ENCODE data around the gene COL10A1.

COL10A1 gene

DNA sequence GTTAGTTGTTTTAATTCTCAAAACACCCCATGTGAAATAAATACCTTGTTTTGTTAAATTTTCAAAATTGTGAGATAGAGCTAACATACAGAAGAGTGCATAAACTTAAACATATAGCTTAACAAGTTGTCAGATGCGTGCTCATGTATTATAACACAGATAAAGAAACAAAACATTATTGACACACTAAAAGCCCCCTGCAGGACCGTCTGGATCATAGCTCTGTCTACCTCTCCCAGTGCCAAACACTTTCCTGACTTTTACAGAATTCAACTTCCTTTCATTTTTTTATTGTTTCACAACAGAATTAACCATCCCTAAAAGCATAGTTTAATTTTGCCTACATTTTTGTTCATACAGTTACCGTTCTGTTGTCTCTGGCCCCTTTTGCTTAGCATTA lies 47.4 kb downstream of the COL10A1 start:
- no peak for DNase-seq

DNA sequence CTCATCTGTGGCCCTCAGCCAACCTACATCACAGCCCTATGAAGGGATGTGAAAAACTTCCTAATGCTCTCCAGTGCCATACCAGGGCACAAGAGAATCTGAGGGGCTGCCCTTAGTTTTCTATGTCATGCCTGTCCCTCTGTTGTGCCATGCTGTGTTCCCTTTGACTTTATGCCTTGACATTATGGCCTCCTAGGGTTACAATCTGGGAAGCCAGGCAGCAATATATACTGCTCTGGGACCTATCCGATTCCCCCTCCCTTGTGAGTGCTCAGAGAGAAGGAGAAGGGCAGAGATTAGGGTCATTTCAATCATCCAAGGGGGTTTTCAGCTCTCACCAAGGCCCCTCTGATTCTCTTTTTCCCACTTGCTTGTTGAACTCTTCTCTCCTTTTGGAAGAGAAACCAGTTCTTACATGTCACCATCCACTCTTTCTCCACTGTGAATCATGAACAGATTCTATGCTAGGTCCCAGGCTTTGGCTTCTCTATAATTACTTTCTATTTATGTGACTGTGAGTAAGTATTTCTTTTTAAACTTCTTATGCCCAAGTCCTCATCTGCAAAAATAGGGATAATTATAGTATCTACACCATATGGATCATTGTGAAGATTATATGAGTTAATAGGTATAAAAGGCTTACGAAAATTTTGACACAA lies 51.1 kb downstream of the COL10A1 start:
- no peak for DNase-seq

DNA sequence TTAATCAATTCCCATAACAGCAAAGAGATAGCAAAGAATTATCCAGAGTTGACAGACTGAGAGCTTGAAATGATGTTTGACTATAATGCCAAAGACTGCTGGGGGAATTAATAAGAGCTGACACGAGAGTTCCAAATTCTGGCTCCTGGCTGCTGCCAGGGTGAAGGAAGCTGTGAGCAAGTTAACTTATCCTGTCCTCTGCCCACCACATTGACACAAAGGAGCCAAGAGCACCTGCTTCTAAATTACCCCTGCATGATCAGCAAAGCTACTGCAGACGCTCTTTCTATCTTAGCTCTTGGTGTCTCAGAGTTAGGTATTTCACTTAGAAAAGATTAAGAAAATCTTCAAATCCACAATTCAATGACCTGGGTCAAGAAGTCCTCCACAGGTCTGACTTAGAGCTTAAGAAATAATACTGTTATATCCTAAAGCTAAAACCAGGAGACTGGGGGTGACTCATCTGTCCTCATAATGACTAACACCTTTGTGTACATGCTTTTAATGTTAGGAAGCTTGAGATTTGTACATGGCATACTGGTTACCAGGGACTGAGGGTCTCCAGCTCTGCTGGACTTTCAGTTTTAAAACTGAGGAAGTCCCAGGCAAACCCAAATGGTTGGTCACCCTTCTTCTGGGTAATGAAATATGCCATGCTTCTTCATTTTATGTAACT lies 52.0 kb downstream of the COL10A1 start:
- DNase-seq, result no peak

DNA sequence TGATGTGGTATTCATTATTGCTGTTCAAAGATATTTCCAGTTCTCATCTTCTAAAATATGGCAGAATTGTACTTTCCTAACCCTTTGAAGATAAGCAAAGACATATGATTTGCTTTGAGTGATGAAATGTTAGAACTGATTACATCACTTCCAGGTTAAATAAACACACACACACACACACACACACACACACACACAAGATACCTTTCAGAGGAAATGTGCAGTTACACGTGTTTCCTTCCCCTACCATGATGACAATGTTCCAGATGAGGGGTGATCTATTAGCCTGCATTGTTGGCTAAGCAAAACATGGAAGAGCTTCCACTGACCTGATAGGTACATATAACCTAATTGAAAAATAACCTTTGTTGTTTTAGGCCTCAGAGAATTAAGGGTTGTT lies 53.6 kb downstream of the COL10A1 start:
- no peak for DNase-seq

DNA sequence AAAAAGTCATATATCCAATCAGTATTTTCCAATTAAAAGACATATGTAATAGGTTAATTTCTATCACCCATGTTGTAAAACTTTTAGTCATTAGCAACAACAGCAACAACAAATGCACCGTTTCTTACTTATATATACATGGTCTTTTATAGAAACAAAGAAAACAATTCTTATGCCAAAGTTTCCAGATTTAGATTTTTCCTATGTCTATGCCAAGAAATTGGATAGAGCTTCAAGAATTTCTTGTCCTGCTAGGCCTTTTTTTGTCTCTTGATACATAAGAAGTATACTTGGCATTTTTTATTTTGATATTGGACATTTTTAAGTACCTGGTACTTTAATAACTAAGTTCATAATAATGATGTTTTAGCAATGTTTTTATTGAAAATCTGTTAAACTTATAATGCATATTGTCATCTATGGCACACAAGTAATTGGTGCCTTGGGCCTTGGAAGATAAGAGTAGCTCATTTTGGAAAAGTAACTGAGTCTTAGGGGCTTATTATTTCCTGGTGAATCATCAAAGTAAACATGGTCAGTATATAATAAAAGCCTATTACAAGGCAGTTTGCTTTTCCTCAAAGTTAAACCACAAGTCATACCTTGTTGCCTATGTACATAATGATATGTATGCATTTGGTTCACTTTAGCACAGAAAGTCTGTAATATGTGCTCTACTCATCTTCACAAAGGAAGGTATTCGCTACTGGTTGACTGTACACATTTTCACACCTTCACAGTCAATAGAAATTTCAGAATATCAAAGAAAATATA lies 55.1 kb downstream of the COL10A1 start:
- no peak for DNase-seq

DNA sequence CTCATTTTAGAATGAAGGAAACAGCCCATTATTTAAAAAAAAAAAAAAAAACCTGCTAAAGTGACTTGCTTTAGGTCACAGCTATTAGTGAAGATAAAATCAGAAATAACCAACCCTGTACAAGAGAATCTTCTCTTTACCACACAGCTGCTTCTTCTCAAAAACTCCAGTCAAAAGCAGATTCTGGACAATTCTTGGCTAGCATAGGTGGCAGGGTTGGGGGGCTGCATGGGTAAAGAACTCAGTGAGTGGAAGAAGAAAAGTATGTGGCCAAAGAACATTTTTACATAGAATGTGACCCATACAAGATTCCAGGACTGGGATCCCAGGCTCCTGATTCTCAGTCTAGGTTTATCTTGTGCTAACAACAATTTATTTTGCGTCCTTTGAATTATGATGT lies 55.8 kb downstream of the COL10A1 start:
- DNase-seq, result no peak
